GM21381 (cell line): ENCODE results near the gene TENT5C.

Source experiments
- ATAC-seq: cut with Tn5 transposase; IDR thresholded peaks from one replicate; pipeline ENCODE4 v1.9.1; 2021; ENCODE audit warnings: mild to moderate bottlenecking, moderate library complexity; ENCODE audit not compliant: unreplicated experiment

TENT5C gene

DNA sequence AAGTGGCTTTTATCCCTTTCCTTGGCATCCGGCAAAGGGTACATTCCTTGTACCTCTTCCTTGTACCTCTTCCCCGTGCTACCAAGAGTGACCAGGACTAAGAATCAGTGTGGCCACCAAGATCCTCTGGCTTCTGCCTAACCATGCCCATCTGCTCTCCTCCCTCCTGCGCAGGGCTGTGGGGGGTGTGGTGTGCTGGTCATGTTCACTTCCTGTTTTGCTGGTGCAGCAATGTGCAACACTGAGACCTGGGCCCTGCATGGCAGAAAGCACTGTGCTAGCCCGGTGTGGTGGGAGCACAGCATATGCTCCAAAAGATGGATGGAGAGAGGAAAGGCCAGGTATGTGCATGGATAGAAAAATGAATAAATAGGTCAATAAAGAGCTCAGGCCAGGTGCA, 33.3 kb upstream of the TENT5C start:
- ATAC-seq: no peak

DNA sequence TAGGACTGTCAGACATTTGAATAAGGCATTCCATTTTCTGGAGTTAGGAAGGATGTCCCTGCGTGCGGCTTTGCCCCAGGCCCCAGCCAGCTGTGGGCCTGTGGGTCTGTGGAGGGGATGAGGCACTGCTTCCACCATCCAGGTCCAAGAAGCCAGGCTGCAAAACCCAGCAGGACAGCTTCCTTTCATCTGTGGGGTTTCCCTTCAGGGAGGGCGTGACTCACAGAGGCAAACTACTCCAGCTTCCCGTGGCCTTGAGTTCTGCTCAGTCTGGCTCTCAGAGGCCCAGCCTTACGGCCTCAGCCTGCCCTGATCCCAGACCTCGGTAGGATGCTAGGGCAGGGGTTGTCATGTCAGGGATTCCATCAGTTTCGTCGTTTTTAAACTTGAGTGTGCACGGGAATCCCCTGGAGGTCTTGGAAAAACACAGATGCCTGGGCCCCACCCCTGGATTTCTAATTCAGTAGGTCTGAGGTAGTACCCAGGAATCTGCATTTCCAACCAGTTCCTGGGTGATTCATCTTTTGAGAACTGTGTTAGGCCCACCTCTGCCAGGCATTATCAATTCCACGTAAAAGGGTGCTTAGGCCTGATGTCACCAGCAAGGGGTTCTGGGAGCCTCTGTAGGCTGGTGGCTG, 32.3 kb upstream of the TENT5C start:
- no peak for ATAC-seq

- no peak for ATAC-seq
Measured at GRCh38 chr1:117574161-117574835, 31.6 kb upstream of the TENT5C start.

GRCh38 chr1:117575586-117576225, 30.1 kb upstream of the TENT5C start:
- ATAC-seq: no peak

GRCh38 chr1:117576236-117576635, 29.6 kb upstream of the TENT5C start:
- no peak for ATAC-seq

- ATAC-seq: no peak
Measured at GRCh38 chr1:117577191-117577885, 28.5 kb upstream of the TENT5C start.

- no peak for ATAC-seq
Measured at GRCh38 chr1:117578466-117578865, 27.4 kb upstream of the TENT5C start.

GRCh38 chr1:117579221-117579906, 26.5 kb upstream of the TENT5C start:
- no peak for ATAC-seq

- no peak for ATAC-seq
Measured at GRCh38 chr1:117580436-117580835, 25.4 kb upstream of the TENT5C start.

DNA sequence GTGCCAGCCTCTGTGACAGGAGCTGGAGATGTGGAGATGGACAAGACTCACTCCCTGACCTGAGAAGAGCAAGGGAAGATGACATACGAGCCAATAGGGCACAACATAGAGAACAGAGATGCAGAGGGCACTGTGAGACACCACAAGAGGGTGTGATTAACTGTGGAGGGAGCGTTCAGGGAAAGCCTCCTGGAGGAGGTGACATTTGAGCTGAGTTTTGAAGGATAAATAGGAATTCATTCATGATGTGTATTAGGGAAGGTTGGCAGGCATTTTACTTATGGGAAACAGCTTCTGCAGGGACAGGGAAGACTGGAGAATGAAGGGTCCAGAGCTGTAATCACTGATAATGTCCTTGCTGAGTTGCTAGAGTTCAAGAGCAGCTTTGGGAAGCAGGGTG, 25.0 kb upstream of the TENT5C start:
- ATAC-seq: no peak

DNA sequence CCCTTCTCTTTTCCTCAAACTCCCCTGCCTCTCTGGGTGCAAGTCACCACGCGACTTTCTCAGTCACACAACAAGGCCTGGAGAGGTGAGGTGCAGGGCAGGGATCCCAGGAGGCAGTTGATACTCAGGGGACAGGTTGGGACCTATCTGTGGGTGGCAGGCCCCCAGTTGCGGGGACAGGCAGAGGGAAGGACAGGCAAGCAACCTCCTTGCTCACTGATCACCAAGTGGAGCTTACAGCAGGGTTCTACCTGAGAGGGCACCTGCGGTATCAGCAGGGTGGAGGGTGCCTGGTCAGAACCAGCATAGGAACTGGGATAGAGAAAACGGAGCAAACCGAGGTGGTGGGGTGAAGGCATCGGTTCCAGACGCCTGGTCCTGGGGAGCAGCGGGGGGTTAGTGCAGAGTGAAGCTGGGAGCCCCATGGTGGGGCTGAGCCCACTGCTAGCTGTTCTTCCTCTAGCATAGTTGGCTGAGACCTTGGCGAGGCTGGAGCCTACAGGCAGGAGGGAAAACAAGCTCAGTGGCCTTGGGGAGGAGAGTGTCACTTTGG, 24.4 kb upstream of the TENT5C start:
- ATAC-seq: no peak

DNA sequence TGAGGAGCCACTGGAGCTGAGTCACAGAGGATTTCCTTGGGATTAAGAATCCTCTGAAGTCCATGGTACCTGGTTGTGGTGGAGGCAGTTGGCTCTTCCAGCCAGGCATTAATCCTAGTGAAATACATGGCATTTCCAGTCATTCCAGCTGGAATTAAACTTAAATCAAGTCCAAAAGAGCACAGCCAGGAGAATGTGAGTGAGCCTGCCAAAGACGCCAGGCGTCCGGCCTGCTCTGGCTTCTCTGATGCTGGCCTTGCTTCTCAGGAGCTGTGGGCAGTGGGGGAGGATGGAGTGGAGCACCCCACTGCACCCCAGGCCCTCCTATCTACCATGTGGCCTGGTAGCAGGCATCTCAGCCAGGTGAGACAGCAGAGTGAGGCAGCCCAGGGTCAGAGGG, 23.4 kb upstream of the TENT5C start:
- ATAC-seq: no peak

GRCh38 chr1:117583247-117583646, 22.6 kb upstream of the TENT5C start:
- ATAC-seq: no peak

DNA sequence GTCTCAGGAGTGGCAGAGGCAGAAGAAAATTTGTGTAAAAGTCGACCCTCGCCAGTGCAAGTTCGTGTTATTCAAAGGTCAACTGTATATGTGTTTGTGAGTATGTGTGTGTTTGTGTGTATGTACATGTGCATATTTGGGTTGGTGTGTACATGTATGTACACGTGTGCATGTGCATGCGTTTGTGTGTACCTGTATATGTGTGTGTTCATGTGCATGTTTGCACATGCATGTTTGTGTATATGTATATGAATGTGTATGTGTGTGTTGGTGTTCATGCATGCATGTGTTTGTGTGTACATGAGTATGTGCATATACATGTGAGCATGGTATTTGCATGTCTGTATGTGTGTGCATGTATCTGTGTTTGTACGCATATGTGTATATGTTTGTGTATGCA, 21.7 kb upstream of the TENT5C start:
- ATAC-seq: no peak

DNA sequence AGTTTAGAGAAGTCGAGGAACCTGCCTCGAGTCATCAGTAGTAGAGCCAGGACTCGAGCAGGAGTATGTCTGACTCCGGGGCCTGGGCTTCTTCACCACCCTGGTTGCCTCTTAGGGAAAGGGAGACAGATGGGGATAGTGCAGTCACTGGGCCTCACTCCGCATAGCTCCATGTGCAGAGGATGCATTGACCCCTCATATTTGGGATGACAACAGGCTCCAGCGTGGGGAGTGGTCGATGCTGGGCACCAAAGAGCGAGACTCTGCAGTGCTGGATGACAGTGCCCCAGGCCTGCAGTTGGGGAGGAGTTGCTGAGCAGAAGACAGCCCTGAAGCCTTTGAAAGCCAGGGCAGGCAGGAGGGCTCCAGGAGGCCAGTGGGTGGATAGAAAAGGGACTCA, 20.8 kb upstream of the TENT5C start:
- no peak for ATAC-seq

DNA sequence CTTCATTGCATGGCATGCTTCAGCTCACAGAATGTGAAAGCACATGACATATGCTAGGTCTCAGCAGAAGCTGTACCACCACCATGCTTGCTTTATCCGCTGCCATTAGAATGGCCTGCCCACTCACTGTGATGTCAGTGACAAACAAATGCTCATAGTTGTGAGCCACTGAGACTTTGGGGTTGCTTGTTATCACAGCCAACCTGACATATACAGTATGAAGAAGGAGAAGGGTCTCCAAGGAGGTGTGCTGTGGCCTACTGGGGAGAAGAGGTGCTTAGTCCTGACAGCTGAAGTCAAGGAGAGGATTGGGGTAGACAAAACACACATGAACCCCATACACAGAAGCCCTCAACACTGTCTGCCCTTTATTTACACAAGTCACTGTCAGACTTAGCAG, 19.5 kb upstream of the TENT5C start:
- no peak for ATAC-seq

GRCh38 chr1:117586747-117587498, 18.9 kb upstream of the TENT5C start:
- no peak for ATAC-seq

GRCh38 chr1:117587499-117588356, 18.1 kb upstream of the TENT5C start:
- ATAC-seq: no peak

DNA sequence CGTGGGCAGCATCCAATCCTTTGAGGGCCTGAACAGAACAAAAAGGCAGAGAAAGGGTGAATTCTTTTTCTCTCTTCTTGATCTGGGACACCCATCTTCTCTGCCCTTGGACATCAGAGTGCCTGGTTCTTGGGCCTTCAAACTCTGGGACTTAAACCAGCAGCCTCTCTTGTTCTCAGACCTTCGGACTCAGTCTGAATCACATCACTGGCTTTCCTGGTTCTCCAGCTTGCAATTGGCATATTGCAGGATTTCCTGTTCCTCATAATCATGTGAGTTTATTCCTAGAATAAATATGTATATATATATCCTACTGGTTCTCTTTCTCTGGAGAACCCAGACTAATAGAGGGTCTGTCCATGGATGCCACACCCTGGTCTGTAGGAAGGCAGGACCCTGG, 16.3 kb upstream of the TENT5C start:
- ATAC-seq: no peak
